Tibial nerve (tissue), 4 donors: ENCODE data around the gene COPG2.

Source experiments
- CTCF ChIP-seq, 5 experiments: fragments of 200-600 bp in 3 of 5; fragments of 450-650 bp in 2 of 5; sonication (generic) in 3 of 5; IDR thresholded peaks; one replicate each; pipeline ENCODE4 v1.5.1; 2016 to 2019; ENCODE audit warnings: antibody characterized with exemption in 5 of 5, mild to moderate bottlenecking in 3 of 5, moderate library complexity in 2 of 5
- EP300 ChIP-seq, 2 donors: sonication (generic); formaldehyde crosslinking; IDR thresholded peaks; one replicate each; pipeline ENCODE4 v1.6.1; 2017; ENCODE audit warnings: antibody characterized with exemption in 2 of 2, mild to moderate bottlenecking in 1 of 2
- POLR2A ChIP-seq, 2 donors: fragments of 450-650 bp; IDR thresholded peaks; one replicate each; pipeline ENCODE4 v1.6.1; 2017; ENCODE audit warnings: antibody characterized with exemption in 2 of 2, mild to moderate bottlenecking in 2 of 2, moderate library complexity in 2 of 2

- TF ChIP-seq CTCF (IDR thresholded peaks at IDR 0.05) (no peak), POLR2A (IDR thresholded peaks at IDR 0.05) (no peak), EP300 (IDR thresholded peaks at IDR 0.05) (no peak)
These were observed 21.1 kb upstream of the COPG2 start for GRCh38 chr7:130689683-130690082.
